Cardiac septum (tissue), 1 donor: ENCODE measurements around the gene KCNJ6. TPM values are rescaled to one million over a fixed set of nuclear protein-coding genes. Genes with fewer than 3 reads are reported as not detected.

Experiments used
- DNase-seq: peaks from one replicate; pipeline ENCODE4 v3.0.0-alpha.2; 2020; ENCODE audit warnings: low spot score
- intact Hi-C: fragments of 100-400 bp; cut with DNase I; formaldehyde crosslinking; loops from one replicate; pipeline ENCODE4 v1.14.0; 2022
- total RNA-seq: library from RNA; stranded (reverse); fragmentation: NEBNext Ultra II Directional; extraction: Animal tissue kit (Norgen Biotek cat#: 25700); gene quantifications from one replicate; pipeline ENCODE4 v1.2.1, GENCODE V29; 2021
- donor health status: DM: no; HTN: no; CAD: no.

KCNJ6 gene
- total RNA-seq, 1 donor from 2014 or later = not detected

DNA sequence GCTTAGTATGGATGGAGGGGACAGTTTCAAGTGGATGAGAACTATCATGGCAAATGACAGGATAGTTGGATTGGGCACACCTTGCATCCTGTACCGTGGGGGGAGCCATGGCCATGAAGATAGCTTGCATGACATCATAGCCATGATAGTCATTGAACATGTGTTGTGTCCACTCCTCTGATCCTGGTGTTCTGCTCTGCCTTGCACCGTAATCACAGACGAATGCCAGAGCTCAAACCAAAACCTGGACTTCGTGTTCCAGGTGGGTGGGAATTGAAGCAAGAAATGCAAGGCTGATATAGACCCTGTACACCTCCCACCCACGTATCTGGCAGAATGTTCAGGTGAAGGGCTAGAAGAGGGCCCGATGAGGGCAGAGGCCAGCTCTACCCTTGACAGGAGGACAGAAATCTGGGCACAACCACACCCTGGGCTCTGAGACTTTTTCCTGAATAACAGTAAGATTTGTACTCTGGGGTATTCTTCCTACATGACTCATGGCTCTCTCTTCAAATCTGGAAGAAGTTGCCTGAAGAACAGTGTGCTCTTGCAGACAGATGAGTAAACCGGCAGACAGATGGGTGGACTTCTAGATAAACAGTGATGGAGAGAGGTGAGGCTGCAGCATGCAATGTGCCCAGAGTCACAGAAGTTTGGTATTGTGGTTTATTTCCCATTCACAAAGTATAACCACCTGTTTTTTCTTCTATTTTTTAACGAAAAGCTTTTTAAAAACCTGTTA, 45.0 kb downstream of the KCNJ6 start:
- intact Hi-C loops = no loop called here
- no peak for DNase-seq

GRCh38 chr21:37870221-37870620, 46.0 kb downstream of the KCNJ6 start:
- intact Hi-C loops = no loop called here
- DNase-seq = no peak

GRCh38 chr21:37869661-37870060, 46.6 kb downstream of the KCNJ6 start:
- intact Hi-C loops = no loop called here
- no peak for DNase-seq

DNA sequence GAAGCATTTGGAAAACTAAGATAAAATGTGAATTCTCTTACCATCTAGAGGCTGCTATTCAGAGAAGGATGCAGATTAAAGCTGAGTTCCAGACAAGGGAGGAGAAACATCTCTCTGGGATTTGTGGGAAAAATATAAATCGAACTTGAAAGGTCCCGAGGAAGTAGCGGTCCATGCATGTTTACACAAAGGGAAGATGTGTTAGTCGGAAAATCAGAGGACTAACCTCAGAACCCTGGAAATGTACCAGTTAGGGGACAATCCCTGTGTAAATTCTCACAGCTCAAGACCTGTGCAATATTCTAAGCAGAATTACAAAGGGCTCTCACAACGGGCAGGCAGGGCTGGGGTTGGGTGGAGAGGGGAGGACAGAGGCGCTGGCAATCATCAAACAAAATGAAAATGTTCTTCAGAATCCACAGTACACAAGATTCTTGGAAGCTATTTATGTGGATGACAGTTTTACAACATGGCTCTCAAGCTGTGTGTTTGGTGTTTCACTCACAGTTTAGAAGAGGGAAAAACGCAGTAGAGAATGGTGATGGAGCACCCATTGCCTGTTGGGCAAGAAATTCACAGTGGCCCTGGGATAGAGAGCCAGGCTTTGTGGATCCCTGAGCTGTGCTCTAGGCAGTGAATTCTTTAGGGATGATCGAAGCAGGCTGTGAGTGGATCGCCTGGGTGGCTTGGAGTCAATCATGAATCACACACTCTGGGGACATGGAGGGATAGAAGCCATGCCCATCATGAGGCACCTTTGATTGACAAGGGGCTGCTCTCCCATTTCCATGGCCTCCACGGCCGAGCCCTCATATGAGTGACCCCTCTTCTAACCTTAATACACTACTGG, 47.6 kb downstream of the KCNJ6 start:
- DNase-seq = no peak
- intact Hi-C loops = no loop called here

DNA sequence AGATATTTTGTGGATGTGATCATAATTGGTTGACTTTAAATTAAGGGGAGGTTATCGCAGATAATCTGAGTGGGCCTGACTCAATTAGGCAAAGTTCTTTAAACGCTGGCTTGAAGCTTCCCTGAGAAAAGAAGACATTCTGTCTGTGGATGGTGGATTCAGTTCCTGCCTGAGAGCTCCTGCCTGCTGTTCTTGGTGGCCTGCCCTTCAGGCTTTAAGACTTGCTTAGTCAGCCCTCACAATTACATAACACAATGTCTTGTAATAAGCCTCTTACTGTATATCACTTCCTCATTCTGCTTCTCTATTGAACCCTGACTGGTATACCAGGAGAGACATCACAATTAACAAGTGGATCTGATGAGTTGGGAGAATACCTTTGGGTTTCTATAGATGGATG, 50.2 kb downstream of the KCNJ6 start:
- intact Hi-C loops = no loop called here
- no peak for DNase-seq

GRCh38 chr21:37865156-37865555, 51.1 kb downstream of the KCNJ6 start:
- intact Hi-C loops = no loop called here

DNA sequence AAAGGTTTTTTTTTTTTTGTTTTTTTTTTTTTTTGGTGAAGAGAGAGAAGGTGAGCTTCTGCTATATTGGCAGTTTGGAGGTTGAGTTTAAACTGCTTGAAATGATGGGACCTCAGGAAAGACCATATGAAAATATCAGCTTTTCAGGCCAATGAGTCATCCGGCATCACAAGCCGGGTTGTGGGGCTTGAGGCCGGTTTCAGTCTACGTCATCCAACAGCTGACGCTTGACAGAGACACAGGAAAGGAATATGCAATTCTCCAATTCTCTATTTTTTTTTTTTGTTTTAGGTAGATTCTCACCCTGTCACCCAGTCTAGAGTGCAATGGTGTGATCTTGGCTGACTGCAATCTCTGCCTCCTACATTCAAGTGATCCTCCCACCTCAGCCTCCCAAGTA, 52.4 kb downstream of the KCNJ6 start:
- intact Hi-C loops = no loop called here
- no peak for DNase-seq

More at GRCh38 chr21:37865156-37865555, 51.1 kb downstream of the KCNJ6 start:
- no peak for DNase-seq

DNA sequence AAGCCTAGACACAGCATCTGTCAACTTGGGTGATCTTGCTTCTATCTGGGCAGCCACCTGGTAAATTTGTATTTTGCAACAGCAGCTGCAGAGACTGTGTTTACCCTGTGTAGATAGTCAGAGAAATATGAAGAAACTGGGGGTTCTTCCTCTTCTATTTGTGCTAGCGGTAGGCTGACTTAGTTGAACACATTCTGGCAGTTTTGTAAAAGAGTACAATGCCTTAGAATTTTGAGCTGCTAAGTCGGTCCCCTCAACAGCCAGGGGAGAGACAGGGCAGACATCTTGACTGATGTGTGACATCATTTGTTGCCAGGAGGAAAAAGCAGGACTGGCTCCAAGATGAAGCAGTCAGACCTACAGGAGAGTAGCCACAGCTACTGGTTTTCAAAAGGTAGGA, 53.7 kb downstream of the KCNJ6 start:
- intact Hi-C loops = no loop called here
- DNase-seq = no peak

DNA sequence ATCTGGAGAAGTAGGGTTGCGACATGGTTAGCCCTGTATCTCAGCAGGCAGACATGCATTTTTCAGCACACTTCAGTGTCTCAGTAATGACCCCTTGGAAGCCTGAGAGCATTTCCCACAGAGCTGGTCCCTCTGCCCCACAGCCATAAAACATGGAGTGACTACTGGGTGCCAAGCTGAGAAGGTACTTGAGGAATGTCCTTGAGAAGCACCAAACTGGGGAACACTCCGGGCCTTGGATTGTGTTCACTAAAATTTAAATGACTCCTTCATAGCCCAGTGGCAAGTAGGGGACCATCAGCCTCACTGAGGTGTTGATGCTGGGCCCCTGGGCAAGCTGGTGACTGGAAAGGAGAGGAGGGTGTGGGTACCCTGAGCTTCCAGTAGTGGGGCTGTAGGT, 54.7 kb downstream of the KCNJ6 start:
- intact Hi-C loops = no loop called here
- DNase-seq = no peak

DNA sequence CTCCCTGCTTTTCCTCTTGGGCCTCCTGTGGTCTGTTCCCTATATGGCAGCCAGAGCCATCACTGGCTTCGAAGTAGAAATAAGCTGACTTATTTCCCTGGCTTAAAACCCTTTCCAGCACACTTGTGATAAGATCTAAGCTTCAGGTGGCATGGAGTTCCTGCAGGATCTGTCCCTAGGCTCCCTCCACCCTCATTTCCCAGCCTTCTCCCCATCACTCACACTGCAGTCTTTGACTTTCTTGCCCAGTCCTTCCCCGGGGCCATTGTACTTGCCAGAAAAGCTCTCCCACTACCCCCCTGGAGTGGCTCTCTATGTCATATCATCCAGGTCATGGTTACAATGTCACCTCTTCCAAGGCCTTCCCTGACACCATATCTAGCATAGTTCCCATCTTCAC, 55.8 kb downstream of the KCNJ6 start:
- no peak for DNase-seq
- intact Hi-C loops = no loop called here

DNA sequence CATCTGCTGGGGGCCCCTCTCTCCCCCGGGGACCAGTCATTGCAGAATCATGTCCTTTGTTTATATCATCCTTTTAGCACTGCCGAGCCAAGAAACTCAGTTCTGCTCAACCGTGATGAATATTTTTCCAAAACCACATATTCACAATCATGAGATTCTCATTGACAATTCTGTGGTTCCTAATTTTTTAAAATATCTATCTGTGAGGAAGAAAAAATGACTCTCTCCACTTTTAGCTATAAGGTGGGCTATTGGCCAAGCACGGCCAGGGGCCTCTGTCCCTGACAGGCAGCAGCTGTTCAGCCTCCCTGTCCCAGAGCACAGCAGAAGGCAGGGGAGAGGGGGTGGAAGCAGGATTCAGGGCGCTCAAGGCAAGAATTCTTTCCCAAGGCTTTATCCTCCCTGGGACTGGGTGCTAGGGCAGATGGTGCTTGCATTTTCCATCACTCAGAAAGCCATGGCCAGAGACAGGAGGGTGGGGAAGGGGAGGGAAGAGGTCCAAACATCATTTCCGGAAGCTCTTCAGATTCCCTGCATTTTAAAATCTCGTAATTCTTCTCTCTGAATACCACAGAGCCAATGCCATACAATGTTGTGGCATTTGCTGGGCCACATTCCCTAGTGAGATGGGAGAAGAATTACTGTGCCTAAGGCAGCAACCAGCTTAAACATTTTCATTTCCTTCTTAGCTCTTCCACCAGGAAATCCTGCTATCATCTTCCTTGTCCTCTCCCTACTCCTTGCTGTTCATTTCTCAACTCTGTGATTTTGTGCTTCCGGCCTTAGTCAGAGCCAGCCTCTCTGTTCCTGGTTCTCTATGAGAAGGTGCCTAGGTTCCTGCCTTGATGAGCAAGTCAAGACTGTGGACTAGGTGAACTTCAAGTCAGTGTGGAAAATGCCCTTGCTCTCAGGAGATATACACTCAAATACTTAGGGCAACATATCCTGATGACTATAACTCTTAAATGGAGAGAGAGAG, 60.3 kb downstream of the KCNJ6 start:
- intact Hi-C loops = no loop called here
- DNase-seq = no peak

- intact Hi-C loops = no loop called here
- no peak for DNase-seq
Observed at GRCh38 chr21:37855271-37855646, 61.0 kb downstream of the KCNJ6 start.

DNA sequence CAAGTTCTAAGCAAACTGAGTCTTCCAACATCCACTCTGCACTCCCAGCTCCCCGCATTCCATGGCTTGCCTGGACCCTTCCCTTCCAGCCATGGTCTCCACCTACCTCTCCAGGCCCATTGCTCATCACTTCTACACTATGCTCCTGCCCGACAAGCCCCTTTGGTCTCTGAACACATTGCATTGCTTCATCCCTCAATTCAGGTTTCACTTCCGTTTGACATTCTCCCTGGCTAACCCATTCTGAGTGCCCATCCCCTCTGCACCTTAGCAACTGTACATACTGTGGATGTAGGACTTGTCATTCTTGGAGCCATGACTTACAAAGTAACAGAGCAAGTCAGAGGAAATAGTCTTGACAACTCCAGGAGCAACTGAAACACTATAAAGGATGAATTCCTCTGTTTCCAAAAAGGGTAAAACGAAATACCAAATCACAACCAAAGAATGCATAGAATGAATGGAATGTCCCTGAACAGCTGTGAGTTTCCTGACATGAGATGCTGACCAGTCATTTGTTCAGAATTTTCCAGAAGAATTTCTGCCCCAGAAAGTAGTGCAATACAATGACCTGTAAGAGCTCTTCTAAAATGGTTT, 66.7 kb downstream of the KCNJ6 start:
- DNase-seq = no peak
- intact Hi-C loops = no loop called here

DNA sequence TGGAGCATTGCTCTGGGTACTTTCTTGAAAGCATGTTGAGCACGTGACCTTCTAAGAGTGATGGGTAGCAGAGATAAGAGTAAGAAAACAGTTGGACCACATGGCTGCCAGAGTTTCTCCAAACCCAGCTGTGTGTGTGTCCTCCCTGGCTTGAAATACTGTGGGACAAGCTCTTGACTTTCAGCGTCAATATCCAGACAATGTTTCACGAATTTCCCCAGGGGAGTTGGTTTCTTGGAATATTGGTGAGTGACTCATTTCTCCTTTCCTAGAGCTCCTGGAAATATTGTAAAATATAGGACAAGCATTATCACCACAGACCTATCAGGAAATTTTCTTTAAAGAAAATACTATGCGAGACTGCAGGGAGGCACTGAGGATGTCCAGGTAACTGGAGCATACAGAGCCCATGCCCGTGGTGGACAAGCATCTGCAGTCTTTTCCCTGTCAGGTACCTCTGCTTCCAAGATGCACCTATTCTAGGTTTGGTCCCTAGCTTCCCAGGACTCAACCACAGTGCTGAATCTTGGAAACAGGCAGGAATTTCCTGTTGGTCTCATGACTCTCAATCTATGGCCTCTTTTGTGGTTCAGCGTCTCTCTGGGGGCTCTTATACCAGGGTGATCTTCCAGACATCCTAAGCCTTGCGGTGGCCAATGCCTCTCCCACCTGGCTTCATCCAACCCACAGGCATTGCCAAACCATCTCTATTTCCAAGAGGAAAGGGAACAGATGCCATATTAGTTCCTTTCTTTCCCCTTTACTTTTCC, 67.4 kb downstream of the KCNJ6 start:
- intact Hi-C loops = no loop called here
- no peak for DNase-seq

- no peak for DNase-seq
- intact Hi-C loops = no loop called here
Observed at GRCh38 chr21:37845535-37845934, 70.7 kb downstream of the KCNJ6 start.

DNA sequence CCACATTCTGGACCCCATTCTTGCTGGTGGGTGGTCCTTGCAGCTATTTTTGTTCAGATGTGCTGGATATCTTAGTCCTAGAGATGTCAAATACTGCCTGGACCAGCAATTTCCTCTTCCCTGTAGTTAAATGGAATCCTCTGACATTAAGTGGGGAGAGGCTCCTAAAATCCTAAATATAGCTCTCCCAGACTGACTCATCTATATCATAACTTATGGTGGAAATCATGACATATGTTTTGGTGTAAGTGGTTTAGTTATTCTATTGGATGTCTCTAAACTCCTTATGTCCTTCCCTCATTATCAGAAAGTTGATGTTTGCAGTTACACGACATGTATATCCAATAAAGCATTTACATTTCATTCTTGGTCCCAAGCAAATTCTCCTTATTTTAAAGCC, 73.1 kb downstream of the KCNJ6 start:
- intact Hi-C loops = no loop called here
- no peak for DNase-seq

GRCh38 chr21:37842163-37842919, 73.9 kb downstream of the KCNJ6 start:
- no peak for DNase-seq
- intact Hi-C loops = no loop called here

- DNase-seq = no peak
- intact Hi-C loops = no loop called here
Observed at GRCh38 chr21:37837381-37837780, 78.9 kb downstream of the KCNJ6 start.
